Measurements from ENCODE around the gene NES. TPM values are rescaled to one million over a fixed set of nuclear protein-coding genes. Genes with fewer than 3 reads are reported as not detected.

The NES gene, protein sequence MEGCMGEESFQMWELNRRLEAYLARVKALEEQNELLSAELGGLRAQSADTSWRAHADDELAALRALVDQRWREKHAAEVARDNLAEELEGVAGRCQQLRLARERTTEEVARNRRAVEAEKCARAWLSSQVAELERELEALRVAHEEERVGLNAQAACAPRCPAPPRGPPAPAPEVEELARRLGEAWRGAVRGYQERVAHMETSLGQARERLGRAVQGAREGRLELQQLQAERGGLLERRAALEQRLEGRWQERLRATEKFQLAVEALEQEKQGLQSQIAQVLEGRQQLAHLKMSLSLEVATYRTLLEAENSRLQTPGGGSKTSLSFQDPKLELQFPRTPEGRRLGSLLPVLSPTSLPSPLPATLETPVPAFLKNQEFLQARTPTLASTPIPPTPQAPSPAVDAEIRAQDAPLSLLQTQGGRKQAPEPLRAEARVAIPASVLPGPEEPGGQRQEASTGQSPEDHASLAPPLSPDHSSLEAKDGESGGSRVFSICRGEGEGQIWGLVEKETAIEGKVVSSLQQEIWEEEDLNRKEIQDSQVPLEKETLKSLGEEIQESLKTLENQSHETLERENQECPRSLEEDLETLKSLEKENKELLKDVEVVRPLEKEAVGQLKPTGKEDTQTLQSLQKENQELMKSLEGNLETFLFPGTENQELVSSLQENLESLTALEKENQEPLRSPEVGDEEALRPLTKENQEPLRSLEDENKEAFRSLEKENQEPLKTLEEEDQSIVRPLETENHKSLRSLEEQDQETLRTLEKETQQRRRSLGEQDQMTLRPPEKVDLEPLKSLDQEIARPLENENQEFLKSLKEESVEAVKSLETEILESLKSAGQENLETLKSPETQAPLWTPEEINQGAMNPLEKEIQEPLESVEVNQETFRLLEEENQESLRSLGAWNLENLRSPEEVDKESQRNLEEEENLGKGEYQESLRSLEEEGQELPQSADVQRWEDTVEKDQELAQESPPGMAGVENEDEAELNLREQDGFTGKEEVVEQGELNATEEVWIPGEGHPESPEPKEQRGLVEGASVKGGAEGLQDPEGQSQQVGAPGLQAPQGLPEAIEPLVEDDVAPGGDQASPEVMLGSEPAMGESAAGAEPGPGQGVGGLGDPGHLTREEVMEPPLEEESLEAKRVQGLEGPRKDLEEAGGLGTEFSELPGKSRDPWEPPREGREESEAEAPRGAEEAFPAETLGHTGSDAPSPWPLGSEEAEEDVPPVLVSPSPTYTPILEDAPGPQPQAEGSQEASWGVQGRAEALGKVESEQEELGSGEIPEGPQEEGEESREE (N-terminal part only)
- 248 and 265 TPM in 2 replicates for total RNA-seq
- long read RNA-seq, partial matches to known transcripts, result 0 of 3 reads
- long read RNA-seq, other reads (novel, unspliced or antisense), result 3 of 3 reads

DNA sequence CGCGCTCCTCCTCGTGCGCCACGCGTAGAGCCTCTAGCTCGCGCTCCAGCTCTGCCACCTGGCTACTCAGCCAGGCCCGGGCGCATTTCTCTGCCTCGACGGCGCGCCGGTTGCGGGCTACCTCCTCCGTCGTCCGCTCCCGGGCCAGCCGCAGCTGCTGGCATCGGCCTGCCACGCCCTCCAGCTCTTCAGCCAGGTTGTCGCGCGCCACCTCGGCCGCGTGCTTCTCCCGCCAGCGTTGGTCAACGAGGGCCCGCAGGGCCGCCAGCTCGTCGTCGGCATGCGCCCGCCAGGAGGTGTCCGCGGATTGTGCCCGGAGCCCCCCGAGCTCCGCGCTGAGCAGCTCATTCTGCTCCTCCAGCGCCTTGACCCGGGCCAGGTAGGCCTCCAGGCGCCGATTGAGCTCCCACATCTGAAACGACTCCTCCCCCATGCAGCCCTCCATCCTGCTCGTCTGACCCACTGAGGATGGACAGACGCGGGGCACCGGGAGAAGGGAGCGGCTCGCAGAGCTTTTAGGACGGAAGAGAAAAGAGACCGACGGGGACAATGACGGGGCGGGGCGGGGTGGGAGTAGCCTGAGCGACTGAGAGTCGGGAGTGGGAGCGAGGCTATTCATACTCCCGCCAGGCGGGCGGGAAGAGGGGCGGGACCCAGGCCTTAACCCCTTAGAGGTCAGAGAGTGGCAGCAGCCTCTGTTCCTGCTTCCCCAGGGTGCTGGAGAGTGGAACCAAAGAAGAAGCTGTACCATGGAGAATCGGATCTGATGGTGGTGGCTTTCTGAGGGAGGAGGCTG lies at the start of gene NES:
Gene NES (minus strand): TSS at position 588 of the 796 bp plus-strand sequence. CDS start 143 bp downstream, at position 445.
- H3K27ac Mint-ChIP-seq (ENCODE audit: unreplicated experiment), result peak within 1 kb of the TSS; percentile 97
- peaks cover 53% of the 10 kb centered on the region for H3K4me1 Mint-ChIP-seq
- H3K27me3 Mint-ChIP-seq (ENCODE audit: low read depth), result peaks cover 18% of the 10 kb centered on the region
- peak; percentile 81 for DNase-seq (ENCODE audit: low read depth, low spot score)
- TF ChIP-seq, protein P1, sequence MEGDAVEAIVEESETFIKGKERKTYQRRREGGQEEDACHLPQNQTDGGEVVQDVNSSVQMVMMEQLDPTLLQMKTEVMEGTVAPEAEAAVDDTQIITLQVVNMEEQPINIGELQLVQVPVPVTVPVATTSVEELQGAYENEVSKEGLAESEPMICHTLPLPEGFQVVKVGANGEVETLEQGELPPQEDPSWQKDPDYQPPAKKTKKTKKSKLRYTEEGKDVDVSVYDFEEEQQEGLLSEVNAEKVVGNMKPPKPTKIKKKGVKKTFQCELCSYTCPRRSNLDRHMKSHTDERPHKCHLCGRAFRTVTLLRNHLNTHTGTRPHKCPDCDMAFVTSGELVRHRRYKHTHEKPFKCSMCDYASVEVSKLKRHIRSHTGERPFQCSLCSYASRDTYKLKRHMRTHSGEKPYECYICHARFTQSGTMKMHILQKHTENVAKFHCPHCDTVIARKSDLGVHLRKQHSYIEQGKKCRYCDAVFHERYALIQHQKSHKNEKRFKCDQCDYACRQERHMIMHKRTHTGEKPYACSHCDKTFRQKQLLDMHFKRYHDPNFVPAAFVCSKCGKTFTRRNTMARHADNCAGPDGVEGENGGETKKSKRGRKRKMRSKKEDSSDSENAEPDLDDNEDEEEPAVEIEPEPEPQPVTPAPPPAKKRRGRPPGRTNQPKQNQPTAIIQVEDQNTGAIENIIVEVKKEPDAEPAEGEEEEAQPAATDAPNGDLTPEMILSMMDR (conservative IDR thresholded peaks at IDR 0.05), result no peak
- H3K36me3 Mint-ChIP-seq (ENCODE audit: low read depth), result peaks cover 17% of the 10 kb centered on the region
- H3K9me3 Mint-ChIP-seq, result no peaks in the 10 kb centered on the region
- peak within 1 kb of the TSS; percentile 93 for H3K4me3 Mint-ChIP-seq

DNA sequence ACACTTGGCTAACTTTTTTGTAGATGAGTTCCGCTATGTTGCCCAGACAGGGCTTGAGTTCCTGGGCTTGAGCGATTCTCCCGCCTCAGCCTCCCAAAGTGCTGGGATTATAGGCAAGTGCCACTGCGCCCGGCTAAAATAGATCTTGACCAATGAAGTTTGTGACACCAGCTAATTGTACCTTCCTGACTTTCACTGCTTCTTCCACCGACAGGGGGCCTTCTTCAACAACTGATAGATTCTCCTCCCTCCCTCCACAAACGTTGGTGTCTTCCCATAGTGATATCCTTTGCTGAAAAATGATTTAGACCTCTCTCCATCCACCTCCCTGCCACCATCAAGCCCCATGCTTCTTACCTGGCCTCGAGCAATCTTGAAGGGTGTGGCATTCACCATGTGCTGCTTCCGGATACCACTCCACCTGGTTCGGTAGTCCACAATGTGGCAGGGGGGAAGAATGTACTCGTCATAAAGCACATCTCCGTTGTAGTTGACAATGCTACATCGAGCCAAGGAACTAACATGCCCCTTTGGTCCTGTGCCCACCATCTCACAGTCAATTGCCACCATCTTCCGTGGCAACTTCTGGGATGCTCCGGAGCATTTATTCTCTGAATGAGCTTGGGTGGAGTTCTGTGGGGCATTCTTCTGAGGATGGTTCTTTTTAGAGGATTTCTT lies 49.5 kb upstream of the NES start:
- Mint-ChIP-seq H3K4me1 (peaks cover 24% of the 10 kb centered on the region), H3K27ac (ENCODE audit: unreplicated experiment) (no peak overlapping the region)

DNA sequence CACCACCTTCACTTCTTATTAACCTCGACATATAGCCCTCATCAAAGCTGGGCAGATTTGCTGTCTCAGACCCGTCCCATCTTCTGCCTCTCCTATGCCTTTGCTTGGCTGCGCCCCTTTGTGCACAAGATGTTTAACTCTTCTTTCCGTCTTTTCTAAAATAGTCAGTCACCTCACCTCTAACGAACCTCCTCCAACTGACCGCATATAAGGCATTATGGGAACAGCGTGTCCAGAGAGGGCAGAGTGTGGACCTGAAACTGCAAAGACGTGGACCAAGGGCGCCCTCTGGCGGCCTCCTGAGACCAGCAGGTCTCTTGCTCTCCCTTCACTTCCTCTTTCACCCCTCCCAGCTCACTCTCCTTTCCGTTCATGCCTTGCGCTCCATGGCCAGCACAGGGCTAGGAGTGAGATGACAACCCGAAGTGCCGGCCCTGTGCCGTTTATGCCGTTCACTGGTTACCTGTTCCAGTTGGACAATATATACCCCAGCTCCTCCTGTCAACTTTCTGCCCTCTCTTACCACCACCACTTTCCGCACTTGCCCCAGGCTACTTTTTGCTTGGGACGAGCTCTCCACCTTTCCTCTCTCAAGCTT lies 48.6 kb upstream of the NES start:
- H3K27me3 Mint-ChIP-seq (ENCODE audit: low read depth), result no peaks in the 10 kb centered on the region
- TF ChIP-seq, protein P1 (conservative IDR thresholded peaks at IDR 0.05), result peak; percentile 98
- no peak overlapping the region for H3K27ac Mint-ChIP-seq (ENCODE audit: unreplicated experiment)
- peaks cover 23% of the 10 kb centered on the region for H3K4me1 Mint-ChIP-seq
- peaks cover 7% of the 10 kb centered on the region for H3K36me3 Mint-ChIP-seq (ENCODE audit: low read depth)
- no peaks in the 10 kb centered on the region for H3K9me3 Mint-ChIP-seq
- peak; percentile 86 for DNase-seq (ENCODE audit: low read depth, low spot score)
- H3K4me3 Mint-ChIP-seq, result no peak overlapping the region

More for the DNA sequence above, 49.5 kb upstream of the NES start:
- Mint-ChIP-seq H3K9me3 (no peaks in the 10 kb centered on the region), H3K27me3 (ENCODE audit: low read depth) (no peaks in the 10 kb centered on the region), H3K4me3 (no peak overlapping the region), H3K36me3 (ENCODE audit: low read depth) (peaks cover 7% of the 10 kb centered on the region)
- TF ChIP-seq, protein P1 (conservative IDR thresholded peaks at IDR 0.05), result peak; percentile 67
- DNase-seq (ENCODE audit: low read depth, low spot score), result peak; percentile 61

DNA sequence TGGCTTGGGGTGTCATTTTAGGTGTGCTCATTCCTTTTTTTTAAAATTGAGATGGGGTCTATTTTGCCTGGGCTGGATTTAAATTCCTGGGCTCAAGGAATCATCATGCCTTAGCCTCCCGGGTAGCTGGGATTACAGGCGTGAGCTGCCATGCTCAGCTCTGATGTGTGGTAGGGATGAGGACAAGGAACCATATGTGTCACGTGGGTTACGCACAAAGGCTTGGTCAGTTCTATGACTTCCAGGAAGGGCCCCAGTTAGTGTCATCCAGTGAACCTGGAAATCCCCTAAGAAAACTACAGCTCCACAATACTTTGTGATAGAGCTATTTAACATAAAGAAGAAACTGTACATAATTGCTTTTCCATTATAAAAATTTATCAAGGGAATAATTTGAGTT lies 44.3 kb upstream of the NES start:
- TF ChIP-seq, protein P1 (conservative IDR thresholded peaks at IDR 0.05), result no peak
- Mint-ChIP-seq H3K4me3 (no peak overlapping the region), H3K9me3 (no peaks in the 10 kb centered on the region)

More for the DNA sequence above, 44.3 kb upstream of the NES start:
- Mint-ChIP-seq H3K27ac (ENCODE audit: unreplicated experiment) (no peak overlapping the region), H3K27me3 (ENCODE audit: low read depth) (no peaks in the 10 kb centered on the region), H3K36me3 (ENCODE audit: low read depth) (peaks cover 7% of the 10 kb centered on the region), H3K4me1 (peaks cover 16% of the 10 kb centered on the region)
- no peak for DNase-seq (ENCODE audit: low read depth, low spot score)

Measured in neural crest cell (in vitro differentiated cells).